Measurements from ENCODE around the gene POLA2. TPM values are rescaled to one million over a fixed set of nuclear protein-coding genes. Genes with fewer than 3 reads are reported as not detected.

Gene POLA2
- total RNA-seq, 1 donor from 2014 or later = 78.9 TPM

- intact Hi-C loops (cut with micrococcal nuclease) = no loop called here
- H3K9me3 Mint-ChIP-seq = no peaks in the 10 kb centered on the region
- peaks cover 19% of the 10 kb centered on the region for H3K4me1 Mint-ChIP-seq (ENCODE audit: low read depth)
- H3K4me3 Mint-ChIP-seq = no peak overlapping the region
- H3K27ac Mint-ChIP-seq = no peak overlapping the region
- peaks cover 50% of the 10 kb centered on the region for H3K36me3 Mint-ChIP-seq (ENCODE audit: low read depth)
- H3K27me3 Mint-ChIP-seq (ENCODE audit: insufficient read depth) = no peaks in the 10 kb centered on the region
- no peak for DNase-seq (ENCODE audit: low spot score)
Observed at GRCh38 chr11:65341856-65342255, 80.1 kb downstream of the POLA2 start.

Other genes with a start within 250 kb of the POLA2 start
- gene ARL2, start 247.8 kb upstream of the POLA2 start, total RNA-seq = 67.3 and 71.2 TPM in 2 replicates
- gene SNX15, start 234.5 kb upstream of the POLA2 start, total RNA-seq = 19.9 and 30.9 TPM in 2 replicates
- gene SAC3D1, start 220.8 kb upstream of the POLA2 start, total RNA-seq = 17.4 and 17.7 TPM in 2 replicates
- gene NAALADL1, start 203.4 kb upstream of the POLA2 start, total RNA-seq = 11.5 and 12.7 TPM in 2 replicates
- 91.8 and 92.5 TPM in 2 replicates for gene CDCA5, start 177.9 kb upstream of the POLA2 start, total RNA-seq
- gene ZFPL1, start 177.7 kb upstream of the POLA2 start, total RNA-seq = 31.9 and 34.5 TPM in 2 replicates
- 137 and 139 TPM in 2 replicates for gene VPS51, start 165.7 kb upstream of the POLA2 start, total RNA-seq
- 32.2 and 32.8 TPM in 2 replicates for gene TM7SF2, start 150.1 kb upstream of the POLA2 start, total RNA-seq
- 20.8 and 22.1 TPM in 2 replicates for gene ZNHIT2, start 144.3 kb upstream of the POLA2 start, total RNA-seq
- gene FAU, start 139.8 kb upstream of the POLA2 start, total RNA-seq = 1,004 and 1,020 TPM in 2 replicates
- gene MRPL49, start 139.6 kb upstream of the POLA2 start, total RNA-seq = 76.0 and 76.4 TPM in 2 replicates
- gene SYVN1, start 127.4 kb upstream of the POLA2 start, total RNA-seq = 42.3 and 45.8 TPM in 2 replicates
- not detected in 2 replicates for gene SPDYC, start 91.7 kb upstream of the POLA2 start, total RNA-seq
- gene CAPN1, start 80.0 kb upstream of the POLA2 start, total RNA-seq = 85.9 and 93.5 TPM in 2 replicates
- 1.6 and 2.7 TPM in 2 replicates for gene CDC42EP2, start 52.9 kb downstream of the POLA2 start, total RNA-seq
- gene DPF2, start 71.9 kb downstream of the POLA2 start, total RNA-seq = 84.5 and 93.1 TPM in 2 replicates
- gene TIGD3, start 92.8 kb downstream of the POLA2 start, total RNA-seq = 1.1 TPM in 2 replicates
- 15.3 and 19.4 TPM in 2 replicates for gene SLC25A45, start 120.7 kb downstream of the POLA2 start, total RNA-seq
- 40.5 and 42.3 TPM in 2 replicates for gene FRMD8, start 124.7 kb downstream of the POLA2 start, total RNA-seq
- 507 and 517 TPM in 2 replicates for gene NEAT1, start 160.8 kb downstream of the POLA2 start, total RNA-seq
- gene MALAT1, start 237.1 kb downstream of the POLA2 start, total RNA-seq = 5,323 and 5,421 TPM in 2 replicates